ENCODE measurements around the gene C2CD2L. TPM values are rescaled to one million over a fixed set of nuclear protein-coding genes. Genes with fewer than 3 reads are reported as not detected.
"Not testable (repeated sequence)": the region's sequence is repeated elsewhere in the genome, so short reads cannot be mapped to it uniquely, and the experiment has no call there.

The C2CD2L gene
- 7.5 TPM for total RNA-seq

GRCh38 chr11:119106564-119107537 is at the start of gene C2CD2L:
Gene C2CD2L (plus strand): TSS chr11:119107344. CDS start chr11:119107742, 398 bp downstream.
- peak within 1 kb of the TSS; percentile 81 for H3K4me3 ChIP-seq (ENCODE audit: low read length)
- no peaks in the 10 kb centered on the region for H3K9me3 ChIP-seq (ENCODE audit: low read depth, low read length)
- H3K27me3 ChIP-seq (ENCODE audit: insufficient read depth, low read length), result no peaks in the 10 kb centered on the region
- H3K4me1 ChIP-seq (ENCODE audit: insufficient read depth, low read length), result peaks cover 48% of the 10 kb centered on the region

- not testable (repeated sequence) for H3K9me3 ChIP-seq (ENCODE audit: low read depth, low read length); H3K4me3 ChIP-seq (ENCODE audit: low read length); H3K27me3 ChIP-seq (ENCODE audit: insufficient read depth, low read length)
- peaks cover 30% of the 10 kb centered on the region for H3K4me1 ChIP-seq (ENCODE audit: insufficient read depth, low read length)
Measured at GRCh38 chr11:119059128-119059527, 48.0 kb upstream of the C2CD2L start.

- peaks cover 23% of the 10 kb centered on the region for H3K4me1 ChIP-seq (ENCODE audit: insufficient read depth, low read length)
- no peaks in the 10 kb centered on the region for H3K27me3 ChIP-seq (ENCODE audit: insufficient read depth, low read length)
- H3K4me3 ChIP-seq (ENCODE audit: low read length), result no peak overlapping the region
- H3K9me3 ChIP-seq (ENCODE audit: low read depth, low read length), result no peaks in the 10 kb centered on the region
Measured at GRCh38 chr11:119061256-119061655, 45.9 kb upstream of the C2CD2L start.

- no peak overlapping the region for H3K4me3 ChIP-seq (ENCODE audit: low read length)
- no peaks in the 10 kb centered on the region for H3K9me3 ChIP-seq (ENCODE audit: low read depth, low read length)
- peaks cover 24% of the 10 kb centered on the region for H3K4me1 ChIP-seq (ENCODE audit: insufficient read depth, low read length)
- H3K27me3 ChIP-seq (ENCODE audit: insufficient read depth, low read length), result no peaks in the 10 kb centered on the region
Measured at GRCh38 chr11:119062779-119063178, 44.4 kb upstream of the C2CD2L start.

- H3K4me3 ChIP-seq (ENCODE audit: low read length), result no peak overlapping the region
- no peaks in the 10 kb centered on the region for H3K9me3 ChIP-seq (ENCODE audit: low read depth, low read length)
- H3K27me3 ChIP-seq (ENCODE audit: insufficient read depth, low read length), result no peaks in the 10 kb centered on the region
- peaks cover 33% of the 10 kb centered on the region for H3K4me1 ChIP-seq (ENCODE audit: insufficient read depth, low read length)
Measured at GRCh38 chr11:119065369-119065768, 41.8 kb upstream of the C2CD2L start.

GRCh38 chr11:119067371-119068222 is 39.5 kb upstream of the C2CD2L start, which contains the start of gene VPS11:
Gene VPS11 (plus strand): TSS chr11:119067818. CDS start chr11:119067824, 6 bp downstream.
- Histone ChIP-seq H3K9me3 (ENCODE audit: low read depth, low read length) (no peaks in the 10 kb centered on the region), H3K27me3 (ENCODE audit: insufficient read depth, low read length) (no peaks in the 10 kb centered on the region), H3K4me1 (ENCODE audit: insufficient read depth, low read length) (peaks cover 33% of the 10 kb centered on the region), H3K4me3 (ENCODE audit: low read length) (peak within 1 kb of the TSS; percentile 87)

GRCh38 chr11:119077839-119078238 is 29.3 kb upstream of the C2CD2L start:
- Histone ChIP-seq H3K4me3 (ENCODE audit: low read length) (no peak overlapping the region), H3K9me3 (ENCODE audit: low read depth, low read length) (no peaks in the 10 kb centered on the region), H3K27me3 (ENCODE audit: insufficient read depth, low read length) (no peaks in the 10 kb centered on the region), H3K4me1 (ENCODE audit: insufficient read depth, low read length) (no peaks in the 10 kb centered on the region)

- H3K9me3 ChIP-seq (ENCODE audit: low read depth, low read length), result no peaks in the 10 kb centered on the region
- no peaks in the 10 kb centered on the region for H3K27me3 ChIP-seq (ENCODE audit: insufficient read depth, low read length)
- no peak overlapping the region for H3K4me3 ChIP-seq (ENCODE audit: low read length)
- no peaks in the 10 kb centered on the region for H3K4me1 ChIP-seq (ENCODE audit: insufficient read depth, low read length)
Measured at GRCh38 chr11:119078675-119079420, 28.3 kb upstream of the C2CD2L start.

- H3K4me3 ChIP-seq (ENCODE audit: low read length), result no peak overlapping the region
- H3K27me3 ChIP-seq (ENCODE audit: insufficient read depth, low read length), result no peaks in the 10 kb centered on the region
- H3K4me1 ChIP-seq (ENCODE audit: insufficient read depth, low read length), result peaks cover 18% of the 10 kb centered on the region
- H3K9me3 ChIP-seq (ENCODE audit: low read depth, low read length), result no peaks in the 10 kb centered on the region
Measured at GRCh38 chr11:119081682-119082260, 25.4 kb upstream of the C2CD2L start.

GRCh38 chr11:119084663-119085436 is 22.3 kb upstream of the C2CD2L start, which contains the start of gene HMBS:
Gene HMBS (plus strand): TSS chr11:119084881. CDS start chr11:119085034, 153 bp downstream.
- no peaks in the 10 kb centered on the region for H3K9me3 ChIP-seq (ENCODE audit: low read depth, low read length)
- H3K4me1 ChIP-seq (ENCODE audit: insufficient read depth, low read length), result peaks cover 30% of the 10 kb centered on the region
- H3K4me3 ChIP-seq (ENCODE audit: low read length), result peak within 1 kb of the TSS; percentile 80
- H3K27me3 ChIP-seq (ENCODE audit: insufficient read depth, low read length), result no peaks in the 10 kb centered on the region

- peaks cover 33% of the 10 kb centered on the region for H3K4me1 ChIP-seq (ENCODE audit: insufficient read depth, low read length)
- H3K9me3 ChIP-seq (ENCODE audit: low read depth, low read length), result no peaks in the 10 kb centered on the region
- H3K27me3 ChIP-seq (ENCODE audit: insufficient read depth, low read length), result no peaks in the 10 kb centered on the region
- H3K4me3 ChIP-seq (ENCODE audit: low read length), result peak overlapping the region; percentile 80
Measured at GRCh38 chr11:119085437-119085847, 21.7 kb upstream of the C2CD2L start.

- H3K9me3 ChIP-seq (ENCODE audit: low read depth, low read length), result no peaks in the 10 kb centered on the region
- peaks cover 43% of the 10 kb centered on the region for H3K4me1 ChIP-seq (ENCODE audit: insufficient read depth, low read length)
- H3K27me3 ChIP-seq (ENCODE audit: insufficient read depth, low read length), result no peaks in the 10 kb centered on the region
- no peak overlapping the region for H3K4me3 ChIP-seq (ENCODE audit: low read length)
Measured at GRCh38 chr11:119087123-119087522, 20.0 kb upstream of the C2CD2L start.

GRCh38 chr11:119087747-119088241 is 19.4 kb upstream of the C2CD2L start:
- H3K4me1 ChIP-seq (ENCODE audit: insufficient read depth, low read length), result peaks cover 50% of the 10 kb centered on the region
- no peak overlapping the region for H3K4me3 ChIP-seq (ENCODE audit: low read length)
- H3K27me3 ChIP-seq (ENCODE audit: insufficient read depth, low read length), result no peaks in the 10 kb centered on the region

More at GRCh38 chr11:119087747-119088241, 19.4 kb upstream of the C2CD2L start:
- no peaks in the 10 kb centered on the region for H3K9me3 ChIP-seq (ENCODE audit: low read depth, low read length)
